NCI-H524 (cell line): ENCODE results near the gene NFIA.
A peak's percentile ranks its signal among the peaks of the same experiment; 100 is the strongest.

Source experiments
- DNase-seq, 2 experiments: peaks; one replicate each; lab custom pipeline; 2025; lab: John Stamatoyannopoulos, UW

The NFIA gene

DNA sequence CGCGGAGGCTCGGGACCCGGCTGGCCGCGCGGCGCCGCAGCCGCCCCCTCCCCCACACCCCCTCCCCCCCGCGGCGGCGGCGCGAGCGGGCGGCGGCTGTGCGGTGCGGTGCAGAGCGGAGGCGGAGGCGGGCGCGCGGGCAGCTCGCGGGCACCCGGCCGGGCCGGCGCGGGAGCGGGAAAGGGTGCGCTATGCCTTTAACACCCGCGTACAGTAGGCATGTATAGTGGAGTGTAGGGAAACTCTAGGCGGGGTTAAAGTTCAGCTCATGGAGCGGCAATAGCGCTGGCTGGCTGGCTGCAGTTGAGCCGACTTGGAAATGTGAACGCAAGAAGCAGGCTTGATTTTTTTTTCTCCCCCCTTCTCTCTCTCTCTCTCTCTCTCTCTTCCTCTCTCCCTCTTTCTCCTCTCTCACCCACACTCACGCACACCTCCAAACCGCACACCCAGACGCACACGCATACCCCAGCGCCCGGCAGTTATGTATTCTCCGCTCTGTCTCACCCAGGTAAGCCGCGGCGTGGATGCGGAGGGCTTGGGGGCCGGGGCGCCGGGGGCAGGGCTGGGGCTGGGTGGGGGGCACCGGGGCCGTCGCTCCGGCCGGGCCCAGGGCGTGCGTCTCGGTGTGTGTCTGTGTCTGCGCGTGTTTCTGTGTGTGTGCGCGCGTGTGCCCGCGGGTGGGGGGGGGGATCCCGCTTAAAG is at the start of gene NFIA:
Gene NFIA (plus strand): TSS at position 251 of the 702 bp plus-strand sequence.
- DNase-seq: peak; percentile 13 to 43

DNA sequence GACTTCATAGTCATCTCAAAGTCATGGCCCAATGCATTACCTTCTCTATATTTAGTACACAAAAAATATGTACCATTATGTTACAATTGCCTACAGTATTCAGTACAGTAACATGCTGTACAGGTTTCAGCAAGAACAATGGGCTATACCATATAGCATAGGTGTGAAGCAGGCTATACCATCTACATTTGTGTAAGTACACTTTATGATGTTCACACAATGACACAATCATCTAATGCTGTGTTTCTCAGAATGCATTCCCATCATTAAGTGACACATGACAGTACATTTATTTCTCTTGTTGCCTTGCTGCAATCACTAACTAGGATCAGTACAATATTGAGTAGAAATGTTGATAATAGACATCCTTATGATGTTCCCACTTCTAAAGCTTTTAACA is 46.5 kb upstream of the NFIA start:
- no peak for DNase-seq

DNA sequence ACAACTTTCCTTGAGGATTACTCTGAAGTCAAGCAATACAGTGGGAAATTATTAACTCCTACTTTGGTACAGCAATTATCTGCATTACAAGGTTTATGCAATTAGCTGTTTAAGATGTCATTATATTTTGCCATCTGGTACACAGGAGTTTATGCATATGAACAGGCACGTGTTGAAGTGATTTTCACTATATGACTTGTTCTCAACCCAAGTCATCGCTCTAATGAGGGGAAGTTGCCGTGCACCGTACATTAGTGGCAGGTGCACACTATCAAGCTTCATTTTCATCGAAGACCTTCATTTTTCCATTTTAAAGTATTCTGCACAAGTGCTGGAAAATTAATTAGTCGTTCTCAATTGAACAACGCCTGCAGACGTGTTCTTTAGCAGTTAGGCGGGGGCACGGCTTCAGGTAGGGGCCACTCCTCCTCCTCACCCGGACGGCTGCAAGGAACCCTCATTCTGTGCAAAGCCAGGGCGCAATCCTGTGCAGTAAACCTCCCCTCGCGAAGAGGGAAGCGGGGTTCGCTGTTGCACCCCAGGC is 39.8 kb upstream of the NFIA start:
- DNase-seq: peak; percentile 46 to 86

DNA sequence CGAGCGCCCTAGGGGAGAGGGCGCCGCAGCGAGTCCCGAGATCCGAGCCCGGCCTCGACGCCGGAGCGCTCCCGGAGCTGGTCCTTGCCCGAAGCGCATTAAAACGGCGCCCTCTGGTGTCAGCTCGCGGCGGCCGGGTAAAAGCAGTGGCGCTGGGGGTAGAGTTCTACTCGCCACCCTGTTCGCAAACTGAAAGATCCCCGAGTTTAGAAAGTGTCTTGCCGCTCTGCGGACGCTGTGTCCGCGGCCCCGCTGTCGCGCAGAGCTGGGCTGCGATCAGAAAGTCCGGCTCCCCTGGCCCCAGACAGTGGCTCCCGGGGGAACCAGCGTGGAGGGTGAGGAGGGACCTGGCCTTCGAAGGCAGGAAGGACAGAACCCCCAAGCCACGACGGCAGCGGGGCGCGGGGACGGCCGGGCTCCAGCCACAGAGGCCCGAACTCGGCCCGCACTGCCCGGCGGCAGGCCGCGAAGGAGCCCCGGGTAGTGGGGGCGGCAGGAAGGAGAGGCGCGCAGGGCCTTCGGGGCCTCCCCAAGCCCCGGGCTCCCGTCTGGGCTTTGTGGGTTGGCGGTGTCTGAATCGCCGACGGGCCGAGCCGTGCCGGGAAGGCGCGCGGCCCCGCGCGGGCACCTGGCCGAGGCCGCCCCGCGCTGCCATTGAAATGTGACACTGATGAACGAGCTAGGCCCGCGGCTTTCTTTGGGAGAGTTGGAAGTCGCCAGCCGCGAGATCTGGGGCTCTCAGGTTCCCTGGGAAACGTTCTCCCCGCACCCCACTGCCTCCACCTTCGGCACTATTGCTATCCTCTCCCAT is 39.1 kb upstream of the NFIA start:
- peak; percentile 29 to 72 for DNase-seq

DNA sequence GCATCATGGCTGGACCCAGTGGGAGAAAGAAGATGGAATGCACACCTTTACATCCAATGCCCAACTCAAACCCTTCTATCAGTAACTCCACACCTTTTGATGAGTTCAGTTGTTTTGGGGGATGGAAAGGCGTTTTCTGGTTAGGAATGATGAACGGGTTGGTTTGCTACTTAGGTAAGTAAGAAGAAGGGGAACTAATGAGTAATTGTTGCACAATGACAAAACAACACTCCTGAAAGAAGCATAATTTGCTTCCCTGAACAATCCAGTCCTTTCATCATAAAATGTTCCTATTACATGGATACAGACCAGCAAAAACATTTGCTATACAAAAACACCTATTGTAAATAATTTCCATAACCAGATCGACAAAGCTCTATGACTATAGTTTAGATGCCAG is 35.9 kb upstream of the NFIA start:
- no peak for DNase-seq

DNA sequence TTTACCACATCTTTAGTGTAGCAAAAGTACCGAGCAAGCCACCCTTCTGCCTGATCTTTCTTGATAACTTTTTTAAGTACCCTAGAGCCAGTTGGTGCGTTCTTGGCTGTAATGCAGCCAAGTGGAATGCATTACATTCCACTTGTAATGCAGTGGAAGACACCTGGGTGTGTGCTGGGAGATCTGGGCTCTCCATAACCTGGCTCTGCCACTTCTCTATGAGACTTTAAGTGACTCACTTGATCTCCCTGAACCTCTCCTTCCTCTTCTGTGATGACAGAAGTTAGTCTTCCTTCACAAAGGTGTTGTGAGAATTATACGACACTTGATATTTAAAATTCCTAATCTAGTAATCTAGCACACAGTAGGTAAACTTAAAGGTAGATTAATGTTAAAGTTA is 35.3 kb upstream of the NFIA start:
- peak in 1 of 2 experiments; percentile 49 for DNase-seq

DNA sequence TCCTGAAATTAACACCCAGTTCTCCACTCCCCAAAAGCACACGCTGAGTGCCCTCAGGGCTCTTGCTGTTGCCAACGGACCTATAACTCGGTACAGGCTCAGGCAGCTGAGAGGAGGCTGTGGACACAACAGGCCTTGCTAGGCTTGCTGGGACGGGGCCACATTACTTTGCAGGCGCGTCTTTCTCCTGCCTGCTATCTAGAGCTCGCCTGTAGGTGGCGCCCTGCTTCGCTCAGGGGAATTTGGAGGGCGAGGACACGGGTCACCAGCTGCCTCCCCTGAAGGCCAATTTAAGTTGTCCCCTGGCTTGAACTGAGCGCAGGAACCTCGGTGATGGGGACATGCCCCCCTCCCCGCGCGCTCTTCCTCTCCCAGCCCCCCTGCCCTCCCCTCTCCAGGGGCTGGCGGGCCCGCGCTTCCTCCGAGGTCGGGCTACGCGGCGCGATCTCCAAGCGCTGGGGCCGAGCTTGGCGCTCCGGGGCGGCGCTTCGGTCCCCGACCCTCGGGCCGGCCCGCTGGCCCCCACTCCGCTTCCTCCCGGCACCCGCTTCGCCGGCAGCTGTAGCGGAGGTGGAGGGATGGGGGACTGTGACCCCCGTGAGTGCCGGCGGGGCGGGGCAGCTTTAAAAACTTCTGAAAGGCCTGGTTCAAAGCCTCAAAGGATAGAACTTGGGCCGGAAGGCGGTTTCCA is 32.4 kb upstream of the NFIA start:
- peak; percentile 65 to 86 for DNase-seq

DNA sequence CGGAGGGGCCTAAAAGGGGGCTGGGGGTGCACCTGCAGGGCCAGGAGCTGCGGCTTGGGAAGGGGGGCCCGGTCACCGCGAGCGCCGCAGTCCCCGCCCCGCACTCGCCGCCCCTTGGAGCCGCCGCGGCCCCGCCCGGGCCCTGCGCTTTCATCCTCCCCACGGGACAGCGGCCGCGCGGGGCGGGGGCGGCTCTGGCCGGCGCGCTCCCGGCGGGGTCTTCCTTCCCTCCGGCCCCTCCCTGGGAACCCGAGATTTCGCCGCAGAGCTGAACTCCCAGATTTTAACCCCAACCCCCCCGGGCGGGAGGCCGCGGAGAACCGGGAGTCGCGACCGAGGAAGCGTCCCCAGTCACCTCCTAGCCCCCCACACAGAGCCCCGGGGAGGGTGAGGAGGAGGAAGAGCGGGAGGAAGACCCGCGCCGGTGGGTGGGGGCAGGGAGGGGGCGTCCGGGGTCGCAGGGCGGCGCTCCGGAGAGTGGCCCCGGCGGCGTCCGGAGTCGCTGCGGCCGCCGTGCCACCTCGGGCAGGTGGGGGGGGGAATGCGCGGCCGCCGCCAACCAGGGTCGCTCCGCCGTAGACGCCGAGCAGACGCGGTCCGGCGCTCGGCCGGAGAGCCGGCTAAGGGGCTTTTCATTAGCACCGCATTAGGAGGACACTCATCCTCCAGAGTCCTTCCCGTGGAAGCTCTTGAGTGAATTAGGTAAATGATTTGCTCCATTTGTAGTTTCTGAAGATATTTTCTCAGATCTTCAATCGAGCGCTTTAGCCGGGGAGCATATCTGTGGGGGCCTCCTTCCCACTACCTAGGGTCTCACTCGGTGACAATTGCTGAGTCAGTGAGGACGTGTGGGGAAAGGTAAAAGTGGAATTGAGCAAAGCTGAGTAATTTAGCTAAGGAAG is 31.6 kb upstream of the NFIA start:
- DNase-seq: peak in 1 of 2 experiments; percentile 45

DNA sequence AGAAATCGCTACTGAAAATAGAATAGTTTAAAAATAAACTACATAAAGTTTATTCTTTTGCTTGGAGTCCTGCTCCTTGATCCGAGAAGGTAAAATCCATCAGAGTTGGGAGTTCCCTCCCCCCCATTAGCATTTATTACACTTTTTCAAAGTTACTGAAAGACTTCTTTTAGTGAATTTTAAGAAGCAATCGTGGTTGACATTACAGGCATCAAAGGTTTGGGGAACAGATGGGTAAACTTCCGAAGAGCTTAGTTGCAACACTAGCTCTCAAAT is 31.0 kb upstream of the NFIA start:
- DNase-seq: no peak

DNA sequence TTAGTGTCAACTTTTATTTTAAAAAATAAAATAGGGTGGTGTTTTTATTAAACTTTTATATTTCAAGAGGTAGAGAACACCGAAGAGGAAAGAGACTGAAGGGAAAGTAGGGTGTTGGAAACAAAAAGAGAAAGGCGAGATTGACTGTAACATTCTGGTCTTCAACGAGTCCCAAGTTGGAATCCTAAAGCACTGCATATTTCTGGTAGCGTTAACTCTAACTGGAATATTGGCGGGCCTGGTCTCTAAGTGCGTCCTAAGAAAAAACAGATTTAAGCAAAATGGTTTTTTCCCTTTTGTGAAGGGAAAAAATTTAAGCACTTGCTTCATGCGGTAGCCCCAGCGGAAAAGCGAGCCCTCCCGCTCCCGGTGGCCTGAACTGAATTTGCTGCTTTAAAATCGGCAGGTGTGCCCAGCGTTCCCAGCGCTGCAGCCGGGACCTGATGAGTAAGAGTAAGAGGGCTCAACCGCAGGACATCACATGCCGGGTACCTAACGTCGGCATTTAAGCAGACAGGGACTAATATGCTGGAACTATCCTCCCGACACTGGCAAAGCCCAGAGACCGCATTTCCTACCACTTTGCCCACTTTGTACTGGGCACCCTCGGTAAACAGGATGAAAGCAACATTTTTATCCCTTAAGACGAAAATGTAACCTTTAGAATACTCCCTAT is 30.5 kb upstream of the NFIA start:
- no peak for DNase-seq

DNA sequence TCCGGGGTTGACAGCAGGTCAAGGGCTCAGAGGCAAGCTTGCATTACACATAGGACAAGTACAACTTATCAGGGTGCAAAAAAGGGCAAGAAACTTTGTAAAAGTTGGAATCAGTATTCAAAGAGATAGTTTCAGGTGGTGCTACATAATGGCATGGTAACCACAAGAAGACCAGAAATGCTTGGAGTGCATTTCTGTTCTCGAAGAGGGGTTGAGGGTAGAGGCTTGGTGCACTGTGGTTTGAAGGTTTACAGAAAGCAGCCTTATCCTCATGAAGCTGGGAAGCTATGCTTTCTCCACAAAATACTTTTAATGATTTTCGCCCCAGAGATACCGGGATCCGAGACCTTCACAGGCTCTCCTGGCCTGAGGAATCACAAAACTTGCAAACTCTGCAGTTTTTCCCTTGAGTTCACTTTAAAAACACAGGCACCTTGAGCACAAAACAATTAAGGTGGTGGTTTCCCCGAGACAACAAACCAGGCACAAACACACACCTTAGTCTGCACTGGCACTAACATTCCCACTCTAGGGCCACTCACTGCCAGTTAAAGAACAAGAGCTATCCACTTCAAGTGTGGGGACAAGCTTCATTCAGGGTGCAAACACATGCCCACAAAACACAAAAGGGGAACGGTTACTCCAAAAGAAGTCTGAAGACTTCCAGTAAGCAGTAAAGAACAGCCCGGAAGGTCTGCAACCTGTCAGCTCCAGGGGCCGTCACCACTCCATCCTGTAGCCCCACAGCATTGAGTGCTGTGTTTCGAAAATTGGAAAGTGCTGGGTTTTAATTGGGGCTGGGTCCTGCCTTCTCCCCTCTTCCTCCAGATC is 29.8 kb upstream of the NFIA start:
- no peak for DNase-seq

DNA sequence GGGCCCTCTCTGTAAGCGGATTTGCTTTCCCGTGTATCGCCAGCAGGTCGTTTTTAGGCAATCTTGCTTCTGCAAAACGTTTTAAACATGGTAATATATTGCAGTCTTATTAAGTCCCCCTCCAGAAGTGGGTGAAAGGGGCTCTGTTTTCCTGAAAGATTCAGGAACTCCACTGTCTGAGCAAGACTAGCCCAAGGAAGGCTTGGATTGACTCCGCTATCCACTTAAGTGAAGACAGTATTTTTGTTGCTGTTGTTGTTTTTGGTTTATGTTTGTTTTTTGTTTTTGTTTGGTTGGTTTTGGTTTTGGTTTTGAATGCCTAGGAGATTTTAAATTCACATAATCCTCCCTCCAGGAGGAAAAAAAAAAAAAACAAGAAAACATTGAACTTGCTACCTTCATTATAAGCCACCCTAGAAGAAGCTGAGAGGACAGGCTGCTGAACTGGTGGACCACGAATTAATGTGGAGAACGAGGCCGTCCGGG is 29.1 kb upstream of the NFIA start:
- no peak for DNase-seq

DNA sequence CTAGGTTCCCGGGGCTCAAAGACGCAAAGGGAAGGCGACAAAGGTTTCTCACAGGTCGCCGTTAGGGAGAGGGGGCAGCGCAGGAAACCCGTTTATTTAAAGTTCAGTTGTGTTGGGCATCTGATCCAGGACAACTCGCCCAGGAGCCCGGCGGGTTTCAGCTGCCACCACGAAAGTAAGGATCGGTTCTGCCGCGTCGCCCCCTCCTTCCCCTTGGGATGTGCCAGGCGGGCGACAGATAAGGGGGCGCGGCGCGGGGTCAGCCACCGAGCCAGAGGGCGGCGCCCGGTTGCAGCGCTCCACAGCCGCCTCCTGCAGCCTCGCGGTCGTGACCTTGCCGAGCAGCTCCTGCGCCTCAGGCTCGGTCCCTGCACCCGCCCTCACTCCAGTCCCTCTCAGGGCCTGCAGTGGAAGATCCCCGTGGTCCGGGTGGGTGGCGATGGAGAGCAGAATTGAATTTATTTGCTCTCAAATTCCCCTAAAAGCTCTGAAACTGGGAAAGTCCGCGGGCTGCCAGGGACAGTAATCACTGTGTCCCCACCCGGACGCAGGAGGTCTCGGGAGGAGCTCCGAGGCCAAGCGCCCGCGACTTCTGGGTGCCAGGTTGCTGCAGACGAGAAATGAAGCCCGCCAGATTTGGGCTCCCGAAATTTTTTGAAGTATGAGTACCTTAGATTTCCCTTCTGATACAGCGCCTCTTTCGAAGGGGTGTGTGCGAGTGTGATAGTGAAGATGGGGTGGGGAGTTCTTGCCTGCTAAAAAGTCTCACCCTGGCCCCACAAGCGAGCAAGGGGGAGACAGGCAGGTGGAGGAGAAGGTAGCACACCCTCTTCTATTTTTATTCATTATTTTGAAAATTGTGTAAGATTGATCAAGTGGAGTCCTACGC is 28.4 kb upstream of the NFIA start:
- DNase-seq: no peak

DNA sequence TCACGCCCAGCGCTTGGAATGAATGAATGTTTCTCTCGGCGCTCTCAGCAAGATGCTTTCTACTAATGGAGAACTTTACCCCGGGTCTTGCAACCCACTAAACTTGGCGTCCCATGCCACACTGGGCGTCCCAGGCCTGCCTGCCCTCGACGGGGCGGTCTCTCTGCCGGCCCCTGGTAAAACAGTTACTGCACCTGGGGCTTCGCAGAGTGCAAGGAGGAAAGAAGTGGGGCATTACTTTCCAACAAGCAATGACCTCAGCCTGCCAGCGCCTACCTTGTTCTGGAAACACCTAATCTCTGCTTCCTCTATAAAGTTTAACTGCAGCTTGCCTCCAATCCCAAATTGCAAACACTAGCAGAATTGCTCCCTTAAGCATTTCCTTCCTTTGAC is 27.8 kb upstream of the NFIA start:
- DNase-seq: no peak

DNA sequence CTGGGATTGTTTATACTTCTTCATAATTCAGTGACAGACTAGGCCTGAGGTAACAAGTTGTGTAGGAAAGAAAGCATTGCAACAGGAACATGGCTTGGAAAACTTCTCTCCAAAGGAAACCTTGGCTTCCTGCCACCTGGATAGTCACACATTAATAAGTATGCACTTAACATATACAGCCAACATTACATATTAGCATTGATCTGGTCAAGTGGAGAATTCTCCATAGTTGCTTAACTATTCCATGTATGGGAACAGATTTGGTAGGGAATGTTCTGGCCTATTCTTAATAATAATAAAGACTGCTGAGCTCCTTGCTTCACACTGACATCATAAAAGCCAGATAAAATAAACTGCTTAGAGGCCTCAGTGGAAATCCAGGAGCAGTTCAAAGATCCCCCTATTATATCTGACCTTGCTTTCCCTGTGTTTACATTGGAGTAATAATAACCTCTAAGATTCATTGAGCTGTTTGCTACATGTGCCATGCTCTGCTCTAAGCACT is 27.2 kb upstream of the NFIA start:
- DNase-seq: peak in 1 of 2 experiments; percentile 7

DNA sequence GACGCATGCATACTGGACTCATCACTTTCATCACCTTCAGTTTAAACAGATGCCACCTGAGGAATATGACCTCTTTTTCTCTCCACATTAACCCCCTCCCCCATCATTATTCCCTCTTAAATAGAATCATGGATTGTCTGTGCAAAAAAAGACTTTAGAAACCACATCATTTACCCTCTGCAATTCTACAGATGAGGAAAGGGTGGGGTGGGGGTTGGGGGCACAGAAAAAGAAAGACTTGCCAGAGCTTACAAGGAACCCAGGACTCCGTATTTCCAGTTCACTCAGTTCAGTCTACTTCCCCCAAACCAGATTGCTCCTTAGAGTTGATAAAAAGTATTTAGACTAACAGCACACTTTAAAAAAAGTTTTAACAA is 26.2 kb upstream of the NFIA start:
- DNase-seq: peak; percentile 11 to 46

DNA sequence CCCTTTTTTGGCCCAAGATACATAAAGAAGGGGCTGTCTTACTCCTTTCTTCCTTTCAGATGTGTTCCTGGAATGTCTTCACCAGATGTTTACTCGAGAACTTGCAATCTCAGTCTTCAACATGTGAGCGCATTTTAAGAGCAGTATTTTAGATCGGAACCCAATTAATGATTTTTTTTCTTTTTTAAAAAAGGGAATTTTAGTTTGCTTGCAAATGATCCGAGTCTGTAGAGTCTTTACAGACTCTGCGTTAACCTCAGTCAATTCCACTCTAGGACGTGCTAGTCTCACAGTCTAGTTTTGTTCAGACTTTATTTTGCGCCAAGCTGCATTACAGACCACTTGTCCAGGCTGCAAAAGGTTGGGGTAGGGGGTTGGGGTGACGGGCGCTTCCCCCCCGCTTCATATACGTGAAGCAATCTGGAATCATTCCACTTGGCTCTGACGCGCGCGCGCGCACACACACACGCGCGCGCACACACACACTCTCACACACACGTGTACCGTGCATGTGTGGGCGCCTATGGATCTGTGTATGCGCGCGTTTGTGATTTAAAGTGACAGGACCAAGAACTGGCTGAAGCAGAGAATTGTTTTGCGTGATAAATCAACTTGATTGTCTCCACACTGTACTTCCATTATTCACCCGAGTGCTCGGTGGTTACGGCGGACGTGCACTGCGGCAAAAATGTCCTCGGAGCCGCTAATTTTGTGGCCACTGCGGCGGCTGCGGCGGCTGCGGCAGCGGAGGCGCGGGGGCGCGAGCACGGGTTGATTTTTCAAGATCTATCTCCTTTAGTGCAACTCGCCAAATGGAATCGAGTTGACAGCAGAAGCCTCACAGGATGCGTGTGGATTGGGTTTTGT is 25.6 kb upstream of the NFIA start:
- DNase-seq: peak; percentile 16 to 55
